Activated gamma-delta T cell treated with Interleukin-2 at 50 U/mL for 16 hours (primary cell): ENCODE data around the gene LRRC47.
"Not testable (repeated sequence)": the region's sequence is repeated elsewhere in the genome, so short reads cannot be mapped to it uniquely, and the experiment has no call there.

Experiments used
- DNase-seq: peaks from one replicate; pipeline ENCODE4 v3.0.0-alpha.2; 2020

Gene LRRC47

GRCh38 chr1:3814771-3815561 is 18.7 kb upstream of the LRRC47 start:
- DNase-seq = no peak

- no peak for DNase-seq
Observed at GRCh38 chr1:3814065-3814464, 17.8 kb upstream of the LRRC47 start.

- DNase-seq = no peak
Observed at GRCh38 chr1:3811595-3811911, 15.3 kb upstream of the LRRC47 start.

GRCh38 chr1:3810149-3810761 is 14.0 kb upstream of the LRRC47 start:
- not testable (repeated sequence) for DNase-seq

GRCh38 chr1:3809680-3810079 is 13.4 kb upstream of the LRRC47 start:
- no peak for DNase-seq

- no peak for DNase-seq
Observed at GRCh38 chr1:3807769-3808168, 11.5 kb upstream of the LRRC47 start.

- no peak for DNase-seq
Observed at GRCh38 chr1:3805038-3805437, 8.7 kb upstream of the LRRC47 start.

- DNase-seq = not testable (repeated sequence)
Observed at GRCh38 chr1:3804627-3804944, 8.3 kb upstream of the LRRC47 start.

GRCh38 chr1:3803905-3804626 is 7.8 kb upstream of the LRRC47 start:
- DNase-seq = no peak

GRCh38 chr1:3800795-3801194 is 4.5 kb upstream of the LRRC47 start:
- not testable (repeated sequence) for DNase-seq

- no peak for DNase-seq
Observed at GRCh38 chr1:3799976-3800685, 3.8 kb upstream of the LRRC47 start.

GRCh38 chr1:3795453-3796214 is 664 bp downstream of the LRRC47 start:
- no peak for DNase-seq

GRCh38 chr1:3790952-3791351 is 5.3 kb downstream of the LRRC47 start:
- no peak for DNase-seq

- DNase-seq = no peak
Observed at GRCh38 chr1:3790500-3790923, 5.8 kb downstream of the LRRC47 start.

GRCh38 chr1:3789421-3790300 is 6.6 kb downstream of the LRRC47 start:
- DNase-seq = no peak

- no peak for DNase-seq
Observed at GRCh38 chr1:3788756-3789420, 7.4 kb downstream of the LRRC47 start.

GRCh38 chr1:3787745-3788605 is 8.3 kb downstream of the LRRC47 start:
- DNase-seq = no peak

- DNase-seq = no peak
Observed at GRCh38 chr1:3787349-3787715, 9.0 kb downstream of the LRRC47 start.

- DNase-seq = no peak
Observed at GRCh38 chr1:3786468-3787348, 9.6 kb downstream of the LRRC47 start.
